ENCODE results near the gene NFKBIB.
"Not testable (repeated sequence)": the region's sequence is repeated elsewhere in the genome, so short reads cannot be mapped to it uniquely, and the experiment has no call there.

Gene NFKBIB, protein sequence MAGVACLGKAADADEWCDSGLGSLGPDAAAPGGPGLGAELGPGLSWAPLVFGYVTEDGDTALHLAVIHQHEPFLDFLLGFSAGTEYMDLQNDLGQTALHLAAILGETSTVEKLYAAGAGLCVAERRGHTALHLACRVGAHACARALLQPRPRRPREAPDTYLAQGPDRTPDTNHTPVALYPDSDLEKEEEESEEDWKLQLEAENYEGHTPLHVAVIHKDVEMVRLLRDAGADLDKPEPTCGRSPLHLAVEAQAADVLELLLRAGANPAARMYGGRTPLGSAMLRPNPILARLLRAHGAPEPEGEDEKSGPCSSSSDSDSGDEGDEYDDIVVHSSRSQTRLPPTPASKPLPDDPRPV

GRCh38 chr19:38899447-38900201, at the start of gene NFKBIB, which contains the start of gene SIRT2:
NFKBIB (plus strand) TSS chr19:38899969; CDS start chr19:38900033, 64 bp downstream.
SIRT2 (minus strand) TSS chr19:38899618; CDS start chr19:38899521, 97 bp downstream.
- peak; percentile 100 for DNase-seq

- DNase-seq, result no peak
These were observed 49.3 kb upstream of the NFKBIB start for GRCh38 chr19:38850436-38850975.

GRCh38 chr19:38850976-38851621, 48.7 kb upstream of the NFKBIB start:
- peak; percentile 77 for DNase-seq

DNA sequence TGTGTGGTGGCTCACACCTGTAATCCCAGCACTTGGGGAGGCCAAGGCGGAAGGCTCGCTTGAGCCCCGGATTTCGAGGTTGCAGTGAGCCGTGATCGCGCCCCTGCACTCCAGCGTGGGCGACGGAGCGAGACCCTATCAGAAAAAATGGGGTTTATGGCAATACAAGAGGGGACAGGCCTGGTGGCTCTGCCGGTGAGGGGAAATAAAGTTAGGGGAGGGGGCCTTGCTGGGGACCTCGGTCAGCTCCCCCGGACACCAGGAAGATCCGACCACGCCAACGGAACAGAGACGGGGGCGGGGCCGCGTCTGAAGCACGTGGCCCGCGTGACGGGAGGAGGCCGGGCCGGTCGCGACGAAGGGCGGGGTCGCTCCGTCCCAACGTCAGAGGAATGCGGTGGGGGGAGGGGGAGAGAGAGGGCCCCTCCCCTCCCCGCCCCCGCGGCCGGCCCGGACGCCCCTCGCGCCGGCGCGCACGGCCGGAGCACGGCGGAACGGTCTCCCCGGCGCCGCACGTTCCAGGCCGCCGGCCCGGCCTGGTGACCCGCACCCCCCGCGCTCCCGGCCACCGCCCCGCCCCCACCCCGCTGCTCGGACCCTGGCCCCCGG, 48.0 kb upstream of the NFKBIB start:
- peak; percentile 97 for DNase-seq

- DNase-seq, result peak; percentile 74
These were observed 47.3 kb upstream of the NFKBIB start for GRCh38 chr19:38852231-38853044.

DNA sequence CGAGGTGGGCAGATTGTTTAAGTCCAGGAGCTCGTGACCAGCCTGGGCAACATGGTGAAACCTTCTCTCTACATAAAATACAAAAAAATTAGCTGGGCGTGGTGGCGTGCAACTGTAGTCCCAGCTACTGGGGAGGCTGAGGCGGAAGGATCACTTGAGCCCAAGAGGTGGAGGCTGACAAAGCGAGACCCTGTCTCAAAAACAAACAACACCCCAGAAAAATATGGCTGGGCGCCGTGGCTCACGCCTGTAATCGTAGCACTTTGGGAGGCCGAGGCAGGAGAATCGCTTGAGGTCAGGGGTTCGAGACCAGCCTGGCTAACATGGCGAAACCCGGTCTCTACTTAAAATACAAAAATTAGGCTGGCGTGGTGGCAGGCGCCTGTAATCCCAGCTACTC, 46.6 kb upstream of the NFKBIB start:
- DNase-seq, result no peak

DNA sequence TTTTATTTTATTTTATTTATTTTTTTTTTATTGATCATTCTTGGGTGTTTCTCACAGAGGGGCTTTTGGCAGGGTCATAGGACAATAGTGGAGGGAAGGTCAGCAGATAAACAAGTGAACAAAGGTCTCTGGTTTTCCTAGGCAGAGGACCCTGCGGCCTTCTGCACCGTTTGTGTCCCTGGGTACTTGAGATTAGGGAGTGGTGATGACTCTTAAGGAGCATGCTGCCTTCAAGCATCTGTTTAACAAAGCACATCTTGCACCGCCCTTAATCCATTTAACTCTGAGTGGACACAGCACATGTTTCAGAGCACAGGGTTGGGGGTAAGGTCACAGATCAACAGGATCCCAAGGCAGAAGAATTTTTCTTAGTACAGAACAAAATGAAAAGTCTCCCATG, 44.8 kb upstream of the NFKBIB start:
- DNase-seq, result not testable (repeated sequence)

GRCh38 chr19:38855751-38856150, 44.0 kb upstream of the NFKBIB start:
- DNase-seq, result not testable (repeated sequence)

DNA sequence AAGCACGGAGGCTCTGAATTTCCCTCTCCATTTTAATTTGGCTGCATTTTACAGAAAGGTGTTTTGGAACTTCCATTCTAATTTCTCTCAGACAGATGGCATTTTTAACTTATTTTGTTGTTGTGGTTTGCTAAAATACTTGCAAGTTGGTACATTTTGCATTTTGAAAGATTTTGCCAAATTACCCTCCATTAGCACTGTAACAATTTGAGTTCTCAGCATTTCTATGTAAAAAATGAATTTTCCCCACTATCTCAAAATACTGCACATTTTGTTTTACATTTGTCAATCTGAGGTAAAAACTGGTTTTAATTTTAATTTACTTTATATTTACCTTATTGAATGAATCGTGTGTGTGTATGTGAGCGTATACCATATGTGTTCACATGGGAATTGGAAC, 43.0 kb upstream of the NFKBIB start:
- DNase-seq, result no peak

DNA sequence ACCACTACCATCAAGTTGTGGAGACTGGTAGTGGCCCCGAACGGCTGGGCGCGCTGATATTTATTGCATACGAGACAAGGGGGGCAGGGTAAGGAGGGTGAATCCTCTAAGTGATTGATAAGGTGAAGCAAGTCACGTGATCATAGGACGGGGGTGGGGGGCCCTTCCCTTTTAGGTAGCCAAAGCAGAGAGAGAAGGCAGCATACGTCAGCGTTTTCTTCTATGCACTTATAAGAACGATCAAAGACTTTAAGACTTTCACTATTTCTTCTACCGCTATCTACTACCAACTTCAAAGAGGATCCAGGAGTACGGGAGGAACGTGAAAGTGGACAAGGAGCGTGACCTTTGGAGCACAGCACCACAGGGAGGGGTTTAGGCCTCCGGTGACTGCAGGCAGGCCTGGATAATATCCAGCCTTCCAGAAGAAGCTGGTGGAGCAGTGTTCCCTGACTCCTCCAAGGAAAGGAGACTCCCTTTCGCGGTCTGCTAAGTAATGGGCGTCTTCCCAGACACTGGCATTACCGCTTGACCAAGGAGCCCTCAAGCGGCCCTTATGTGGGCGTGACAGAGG, 40.1 kb upstream of the NFKBIB start:
- DNase-seq, result not testable (repeated sequence)

GRCh38 chr19:38861368-38861767, 38.4 kb upstream of the NFKBIB start:
- DNase-seq, result no peak

DNA sequence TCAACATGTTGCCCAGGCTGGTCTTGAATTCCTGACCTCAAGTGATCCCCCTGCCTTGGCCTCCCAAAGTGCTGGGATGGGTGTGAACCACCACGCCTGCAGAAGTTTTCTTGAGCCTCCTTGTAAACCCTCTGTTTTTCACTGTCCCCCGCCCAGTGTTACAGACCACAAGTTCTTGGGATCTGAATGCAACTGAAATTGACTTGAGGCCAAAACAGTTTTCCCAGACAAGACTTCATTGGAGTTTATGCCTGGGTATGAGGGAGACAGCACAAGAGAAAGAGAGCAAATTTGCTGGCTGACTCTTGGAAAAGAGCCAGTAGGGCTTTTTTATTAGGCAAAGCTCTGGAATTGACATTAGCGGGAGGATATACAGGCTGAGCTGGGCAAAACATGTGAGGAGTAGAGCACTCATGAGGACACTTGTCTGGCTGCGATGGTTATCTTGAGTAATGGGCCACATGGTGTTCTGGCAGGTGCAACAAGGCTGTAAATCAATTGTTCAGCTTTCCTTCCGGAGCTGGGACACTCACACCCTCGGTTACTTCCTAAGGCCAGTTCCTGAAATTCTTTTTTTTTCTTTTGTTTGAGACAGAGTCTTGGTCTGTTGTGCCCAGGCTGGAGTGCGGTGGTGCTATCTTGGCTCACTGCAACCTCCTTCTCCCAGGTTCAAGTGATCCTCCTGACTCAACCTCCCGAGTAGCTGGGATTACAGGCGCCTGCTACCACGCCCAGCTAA, 37.3 kb upstream of the NFKBIB start:
- peak; percentile 50 for DNase-seq

DNA sequence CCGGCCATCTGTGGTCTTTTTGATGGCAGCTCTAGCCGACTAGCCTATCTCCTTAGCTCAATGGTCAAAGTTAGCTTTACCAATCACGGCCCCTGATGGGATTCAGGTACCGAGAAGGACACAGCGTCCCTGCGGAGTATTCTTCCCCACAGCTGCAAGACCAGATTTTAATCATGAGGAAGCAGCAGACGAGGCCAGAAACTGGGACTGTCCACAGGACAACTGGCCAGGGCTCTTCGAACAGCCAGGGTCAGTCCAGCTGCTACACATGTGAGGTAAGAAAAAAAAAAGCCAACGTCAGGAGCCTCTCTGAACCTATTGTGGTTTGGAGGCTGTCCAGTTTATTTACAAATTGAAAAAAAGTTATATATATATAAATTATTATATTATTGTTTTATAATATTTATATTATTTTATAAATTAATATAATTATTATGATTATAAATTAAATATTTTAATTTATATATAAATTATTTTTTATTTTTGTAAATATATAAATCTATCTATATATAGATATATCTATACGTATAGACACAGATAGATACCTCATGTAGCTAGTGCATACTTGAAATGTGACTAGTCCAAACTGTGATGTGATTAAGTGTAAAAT, 32.5 kb upstream of the NFKBIB start:
- no peak for DNase-seq

DNA sequence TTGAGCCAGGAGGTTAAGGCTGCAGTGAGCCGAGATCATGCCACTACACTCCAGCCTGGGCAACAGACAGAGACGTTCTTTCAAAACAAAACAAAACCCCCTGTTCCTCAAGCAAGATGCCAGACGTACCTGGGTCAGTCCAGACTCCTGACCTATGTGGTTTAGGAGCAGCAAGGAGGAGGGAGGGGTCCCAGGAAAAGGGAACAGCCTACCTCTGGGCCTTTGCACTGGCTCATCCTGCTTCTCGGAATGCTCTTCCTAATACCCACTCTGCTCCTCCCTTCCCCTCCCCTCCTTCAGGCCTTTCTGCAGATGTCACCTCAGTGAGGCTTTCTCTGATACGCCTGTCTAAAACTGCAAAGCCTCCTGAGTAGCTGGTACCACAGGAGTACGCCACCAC, 31.2 kb upstream of the NFKBIB start:
- DNase-seq, result no peak

GRCh38 chr19:38869160-38869835, 30.5 kb upstream of the NFKBIB start:
- DNase-seq, result no peak

- peak; percentile 87 for DNase-seq
These were observed 29.7 kb upstream of the NFKBIB start for GRCh38 chr19:38869836-38870607.

GRCh38 chr19:38870612-38871011, 29.2 kb upstream of the NFKBIB start:
- no peak for DNase-seq

DNA sequence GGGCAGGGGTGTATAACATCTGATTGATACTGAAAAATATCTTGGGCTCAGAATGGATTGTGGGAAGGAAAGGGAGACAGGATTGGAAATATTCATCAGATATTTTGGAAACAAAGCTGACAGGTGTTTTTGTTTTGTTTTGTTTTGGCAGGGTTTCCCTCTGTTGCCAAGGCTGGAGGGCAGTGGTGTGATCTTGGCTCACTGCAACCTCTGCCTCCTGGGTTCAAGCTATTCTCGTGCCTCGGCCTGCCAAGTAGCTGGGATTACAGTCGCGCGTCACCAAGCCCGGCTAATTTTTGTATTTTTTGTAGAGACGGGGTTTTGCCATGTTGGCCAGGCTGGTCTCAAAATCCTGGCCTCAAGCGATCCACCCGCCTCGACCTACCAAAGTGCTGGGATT, 26.4 kb upstream of the NFKBIB start:
- not testable (repeated sequence) for DNase-seq

Data from eye (tissue), 1 donor.